ENCODE measurements around the gene ZNF423. TPM values are rescaled to one million over a fixed set of nuclear protein-coding genes. Genes with fewer than 3 reads are reported as not detected.
A peak's percentile ranks its signal among the peaks of the same experiment; 100 is the strongest.

ZNF423 gene
- total and polyA plus RNA-seq, 7 donors: 2.3 to 30.7 (median 14.4) TPM

- 72 to 98% (median 83%) methylated on average over 4 of the region's 4 CpGs for WGBS, 3 donors
- intact Hi-C loops (cut with DNase I): loop anchor here in 1 of 2 donors (5.0 kb wide), 1 partner anchor 298 kb away; the partner anchor contains the start of gene ZNF423
Measured at GRCh38 chr16:49559242-49559641, 296.7 kb downstream of the ZNF423 start.

DNA sequence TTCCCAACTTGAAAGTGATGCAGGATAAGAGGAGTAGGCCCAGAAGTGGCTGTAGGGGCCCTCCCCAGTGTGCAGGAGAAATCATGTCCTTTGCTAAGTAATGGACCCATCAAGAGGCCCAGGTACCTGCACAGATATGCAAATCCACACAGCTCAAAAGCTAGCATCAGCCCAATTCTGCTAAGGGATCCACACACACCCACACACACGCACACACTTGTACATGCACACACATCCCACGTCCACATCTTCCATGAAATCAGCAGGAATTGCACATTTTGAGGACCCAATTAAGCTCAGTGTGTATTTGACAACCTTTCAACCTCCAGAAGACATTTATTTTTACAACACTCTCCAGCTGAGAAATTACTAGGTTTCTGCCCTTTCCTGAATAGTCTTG is 297.5 kb downstream of the ZNF423 start:
- TF ChIP-seq CTCF (IDR thresholded peaks at IDR 0.05): no peak

More at GRCh38 chr16:49559242-49559641, 296.7 kb downstream of the ZNF423 start:
- no peak for ATAC-seq
- Histone ChIP-seq H3K36me3 (ENCODE audit: insufficient read depth in 1 of 2, low read depth in 1 of 2) (no peaks in the 10 kb centered on the region), H3K4me3 (no peak overlapping the region), H3K27ac (no peak overlapping the region), H3K27me3 (ENCODE audit: insufficient read depth in 3 of 3, low read length in 2 of 3) (no peaks in the 10 kb centered on the region), H3K9me3 (no peaks in the 10 kb centered on the region), H3K4me1 (peaks cover 40% of the 10 kb centered on the region)
- no peak for TF ChIP-seq CTCF (IDR thresholded peaks at IDR 0.05)
- no peak for DNase-seq

GRCh38 chr16:49556606-49557446 is 299.1 kb downstream of the ZNF423 start:
- DNase-seq (no peak), ATAC-seq (peak in 3 of 4 donors; percentile 32 to 77 (median 59))
- Histone ChIP-seq H3K9me3 (no peaks in the 10 kb centered on the region), H3K36me3 (ENCODE audit: insufficient read depth in 1 of 2, low read depth in 1 of 2) (no peaks in the 10 kb centered on the region), H3K4me3 (peak overlapping the region; percentile 35), H3K4me1 (peaks cover 40% of the 10 kb centered on the region), H3K27me3 (ENCODE audit: insufficient read depth in 3 of 3, low read length in 2 of 3) (no peaks in the 10 kb centered on the region), H3K27ac (peak overlapping the region; percentile 49)
- 32 to 50% (median 42%) methylated on average over 23 of the region's 23 CpGs for WGBS, 3 donors
- intact Hi-C loops (cut with DNase I): loop anchor here in 1 of 2 donors (5.0 kb wide), 1 partner anchor 300 kb away; the partner anchor contains the start of gene ZNF423
- peak; percentile 56 for TF ChIP-seq CTCF (IDR thresholded peaks at IDR 0.05)

More for the DNA sequence above, 297.5 kb downstream of the ZNF423 start:
- Histone ChIP-seq H3K36me3 (ENCODE audit: insufficient read depth in 1 of 2, low read depth in 1 of 2) (no peaks in the 10 kb centered on the region), H3K27me3 (ENCODE audit: insufficient read depth in 3 of 3, low read length in 2 of 3) (no peaks in the 10 kb centered on the region), H3K4me1 (peaks cover 40% of the 10 kb centered on the region), H3K9me3 (no peaks in the 10 kb centered on the region), H3K27ac (no peak overlapping the region), H3K4me3 (no peak overlapping the region)
- ATAC-seq: no peak
- WGBS, 3 donors: 94 to 96% (median 95%) methylated on average over 2 of the region's 2 CpGs
- no peak for DNase-seq
- intact Hi-C loops (cut with DNase I): loop anchor here in 1 of 2 donors (5.0 kb wide), 1 partner anchor 299 kb away; the partner anchor contains the start of gene ZNF423

GRCh38 chr16:49556249-49556605 is 299.7 kb downstream of the ZNF423 start:
- H3K27ac ChIP-seq: no peak overlapping the region
- intact Hi-C loops (cut with DNase I): loop anchor here in 1 of 2 donors (5.0 kb wide), 1 partner anchor 301 kb away; the partner anchor contains the start of gene ZNF423
- H3K36me3 ChIP-seq (ENCODE audit: insufficient read depth in 1 of 2, low read depth in 1 of 2): no peaks in the 10 kb centered on the region
- TF ChIP-seq CTCF (IDR thresholded peaks at IDR 0.05): no peak
- WGBS, 3 donors: 63 to 76% (median 69%) methylated on average over 4 of the region's 4 CpGs
- no peaks in the 10 kb centered on the region for H3K27me3 ChIP-seq (ENCODE audit: insufficient read depth in 3 of 3, low read length in 2 of 3)
- ATAC-seq: no peak
- peaks cover 36% of the 10 kb centered on the region for H3K4me1 ChIP-seq
- H3K4me3 ChIP-seq: no peak overlapping the region
- H3K9me3 ChIP-seq: no peaks in the 10 kb centered on the region
- no peak for DNase-seq

Data from psoas muscle (tissue), 8 donors.